CD4-positive, alpha-beta T cell treated with Interleukin-4 for 4 hours (primary cell): ENCODE data around the gene SKOR1.
A peak's percentile ranks its signal among the peaks of the same experiment; 100 is the strongest.

Experiments
- DNase-seq: peaks from one replicate; pipeline ENCODE4 v3.0.0-alpha.2; 2020

Gene SKOR1

DNA sequence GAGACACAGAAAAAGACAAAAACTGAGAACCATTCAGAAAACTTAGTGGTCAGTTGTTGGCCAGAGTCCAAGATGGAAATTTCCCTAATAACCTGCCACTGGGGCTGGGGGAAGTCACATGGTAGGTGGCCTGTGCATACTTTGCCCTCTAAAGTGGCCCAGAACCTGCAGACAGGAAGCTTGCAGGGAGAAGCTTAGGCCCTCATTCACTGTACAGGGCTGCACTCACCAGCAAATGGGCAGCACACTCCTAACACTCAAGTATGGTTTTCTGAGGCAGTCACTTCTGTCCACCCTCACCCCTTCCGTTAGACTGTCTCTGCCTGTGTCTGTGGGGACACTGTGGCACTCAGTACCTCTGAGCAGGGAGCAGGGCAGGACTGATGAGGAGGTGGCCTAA, 29.0 kb downstream of the SKOR1 start:
- DNase-seq: no peak

DNA sequence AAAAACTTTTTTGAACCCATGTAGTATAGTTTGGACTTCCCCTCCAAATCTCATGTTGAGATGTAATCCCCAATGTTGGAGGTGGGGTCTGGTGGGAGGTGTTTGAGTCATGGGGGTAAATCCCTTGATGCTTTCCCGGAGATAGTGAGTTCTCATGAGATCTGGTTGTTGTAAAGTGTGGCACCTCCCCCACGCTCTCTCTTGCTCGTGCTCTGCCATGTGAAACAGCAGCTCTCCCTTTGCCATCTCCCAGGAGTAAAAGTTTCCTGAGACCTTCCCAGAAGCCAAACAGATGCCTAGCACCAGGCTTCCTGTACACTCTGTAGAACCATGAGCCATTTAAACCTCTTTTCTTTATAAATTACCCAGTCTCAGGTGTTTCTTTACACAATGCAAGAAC, 30.5 kb downstream of the SKOR1 start:
- no peak for DNase-seq

- DNase-seq: no peak
Measured at GRCh38 chr15:67857220-67857619, 31.9 kb downstream of the SKOR1 start.

DNA sequence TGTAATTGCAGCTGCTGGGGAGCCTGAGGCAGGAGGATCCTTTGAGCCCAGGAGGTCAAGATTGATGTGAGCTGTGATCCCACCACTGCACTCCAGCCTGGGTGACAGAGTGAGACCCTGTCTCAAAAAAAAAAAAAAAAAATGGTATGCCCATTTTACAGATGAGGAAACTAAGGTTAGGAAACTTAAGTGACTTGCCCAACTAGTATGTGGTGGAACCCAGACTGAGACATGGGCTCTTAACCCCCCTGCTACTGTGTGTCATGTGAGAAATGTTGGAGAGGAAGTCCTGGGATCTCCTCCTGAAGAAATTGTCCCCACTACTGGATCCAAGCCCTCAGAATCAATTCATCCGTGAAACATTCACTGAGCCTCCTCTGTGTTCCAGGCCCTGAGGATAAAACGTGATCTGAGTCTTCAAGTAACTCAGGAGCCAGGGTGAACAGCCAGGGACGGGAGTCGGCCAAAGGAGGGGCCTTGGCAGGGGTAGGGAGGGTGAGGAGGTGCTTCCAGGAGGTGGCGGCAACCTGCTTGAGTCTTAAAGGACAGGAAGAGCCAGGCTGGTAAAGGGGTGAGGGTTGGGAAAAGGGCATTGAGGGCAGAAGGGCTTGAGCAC, 34.1 kb downstream of the SKOR1 start:
- DNase-seq: no peak

DNA sequence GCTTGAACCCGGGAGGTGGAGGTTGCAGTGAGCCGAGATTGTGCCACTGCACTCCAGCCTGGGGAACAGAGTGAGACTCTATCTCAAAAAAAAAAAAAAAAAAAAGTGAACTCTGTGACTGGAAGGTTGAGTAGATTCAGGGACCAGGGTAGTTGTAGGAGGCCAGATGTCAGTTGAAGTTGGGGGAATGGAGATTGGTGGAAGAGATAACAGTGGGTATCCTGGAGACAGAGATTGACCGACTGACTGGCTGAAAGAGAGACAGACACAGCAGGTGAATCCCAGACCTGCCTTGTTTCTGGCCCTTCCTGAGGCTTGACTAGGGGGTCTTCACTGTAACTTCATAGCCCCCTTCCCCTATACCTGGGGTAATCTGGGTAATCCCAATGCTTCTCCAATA, 36.7 kb downstream of the SKOR1 start:
- DNase-seq: no peak

- no peak for DNase-seq
Measured at GRCh38 chr15:67862750-67863441, 37.6 kb downstream of the SKOR1 start.

DNA sequence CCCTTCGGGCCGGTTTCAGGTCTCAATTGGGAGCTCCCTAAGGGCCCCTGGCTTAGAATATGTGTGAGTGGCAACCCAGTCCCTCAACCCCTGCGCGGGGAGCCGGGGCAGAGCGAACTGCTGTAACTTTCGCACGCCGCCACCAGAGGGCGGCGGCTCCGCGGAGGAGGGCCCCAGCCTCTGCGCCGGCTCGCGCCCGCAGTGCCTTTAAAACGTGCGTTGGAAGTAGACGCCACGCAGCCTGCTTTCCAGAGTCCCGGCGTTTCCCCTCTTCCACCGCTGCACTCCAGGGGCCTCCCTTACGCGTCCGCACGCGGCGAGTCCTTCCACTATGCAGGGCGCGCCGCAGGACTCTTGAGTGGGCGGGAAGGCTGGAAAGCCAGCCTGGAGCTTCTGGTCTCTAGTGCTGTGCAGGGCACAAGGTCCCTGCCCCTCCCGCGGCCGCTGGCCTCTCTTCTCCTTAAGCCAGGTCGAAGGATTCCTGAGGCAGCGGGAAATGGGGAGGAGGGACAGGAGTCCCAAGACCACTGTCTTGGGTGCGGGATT, 38.2 kb downstream of the SKOR1 start:
- peak; percentile 59 for DNase-seq

DNA sequence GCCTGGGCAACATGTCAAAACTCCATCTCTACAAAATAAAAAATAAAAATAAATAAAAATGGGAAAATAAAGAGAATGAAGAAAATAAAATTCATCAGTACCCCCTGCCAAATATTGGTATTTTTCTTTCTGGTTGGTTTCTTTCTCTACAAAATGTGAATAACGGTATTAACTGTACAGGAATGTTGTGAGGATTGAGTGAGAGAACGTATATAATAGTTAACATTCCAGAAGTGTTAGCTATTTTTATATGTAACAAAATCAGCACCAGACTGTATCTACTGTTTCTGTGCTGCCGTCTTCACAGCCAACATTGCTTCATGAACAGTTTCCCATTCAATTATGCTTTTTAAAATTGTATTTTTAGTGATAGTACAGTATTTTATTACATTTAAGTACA, 40.0 kb downstream of the SKOR1 start:
- DNase-seq: no peak

- no peak for DNase-seq
Measured at GRCh38 chr15:67865766-67866165, 40.5 kb downstream of the SKOR1 start.

DNA sequence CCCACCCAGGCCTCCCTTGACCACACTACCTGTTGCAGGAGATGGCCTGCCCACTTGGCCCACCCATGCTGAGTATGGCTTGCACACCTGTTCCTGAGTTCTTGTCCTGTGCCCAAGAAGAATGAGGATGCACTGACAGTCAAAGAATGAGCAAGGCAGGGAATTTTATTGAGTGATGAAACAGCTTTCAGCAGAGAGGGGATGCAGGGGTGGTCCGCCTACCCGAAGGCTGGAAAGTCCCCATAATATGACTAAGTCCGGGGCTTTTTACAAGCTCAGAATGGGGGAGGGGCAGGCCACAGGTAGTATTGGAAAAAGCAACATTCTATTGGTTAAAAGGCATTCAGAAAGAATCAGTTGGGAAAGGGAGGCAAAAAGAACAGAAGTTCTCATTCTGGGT, 44.4 kb downstream of the SKOR1 start:
- no peak for DNase-seq

DNA sequence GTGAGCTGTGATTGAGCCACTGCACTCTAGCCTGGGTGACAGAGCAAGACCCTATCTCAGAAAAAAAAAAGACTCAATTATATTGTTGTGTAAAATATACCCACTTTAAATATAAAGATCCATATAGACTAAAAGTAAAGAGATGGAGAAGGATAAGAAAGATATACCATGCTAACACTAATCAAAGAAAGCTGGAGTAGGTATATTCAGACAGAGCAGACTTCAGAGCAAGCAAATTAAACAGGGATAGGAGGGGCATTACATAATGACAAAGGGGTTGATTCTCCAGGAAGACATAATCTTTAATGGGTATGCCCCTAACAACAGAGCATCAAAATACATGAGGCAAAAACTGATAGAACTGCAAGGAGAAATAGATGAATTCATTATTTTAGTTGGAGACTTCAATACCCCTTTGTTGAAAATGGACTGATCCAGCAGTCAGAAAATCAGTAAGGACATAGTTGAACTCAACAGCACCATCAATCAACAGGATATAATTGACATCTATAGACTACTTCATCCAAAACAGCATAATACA, 45.6 kb downstream of the SKOR1 start:
- DNase-seq: no peak

DNA sequence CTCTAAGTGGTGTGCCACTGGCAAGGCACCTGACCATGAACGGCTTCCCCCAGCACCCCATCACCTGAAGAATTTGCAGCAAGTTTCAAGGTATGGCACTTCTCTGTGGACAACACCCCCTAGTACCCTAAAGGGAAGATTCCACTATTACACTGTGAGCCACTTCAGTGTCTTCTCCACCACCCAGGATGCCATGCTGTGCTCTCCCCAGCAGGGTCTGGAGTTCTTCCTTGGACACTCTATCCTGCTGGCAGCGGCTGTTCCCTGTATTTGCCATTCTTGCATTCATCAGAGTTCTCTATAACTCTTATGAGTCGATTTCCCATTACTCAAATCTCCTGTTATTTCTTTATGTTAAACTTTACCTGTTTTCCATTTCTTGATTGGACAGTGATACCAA, 48.5 kb downstream of the SKOR1 start:
- DNase-seq: no peak

DNA sequence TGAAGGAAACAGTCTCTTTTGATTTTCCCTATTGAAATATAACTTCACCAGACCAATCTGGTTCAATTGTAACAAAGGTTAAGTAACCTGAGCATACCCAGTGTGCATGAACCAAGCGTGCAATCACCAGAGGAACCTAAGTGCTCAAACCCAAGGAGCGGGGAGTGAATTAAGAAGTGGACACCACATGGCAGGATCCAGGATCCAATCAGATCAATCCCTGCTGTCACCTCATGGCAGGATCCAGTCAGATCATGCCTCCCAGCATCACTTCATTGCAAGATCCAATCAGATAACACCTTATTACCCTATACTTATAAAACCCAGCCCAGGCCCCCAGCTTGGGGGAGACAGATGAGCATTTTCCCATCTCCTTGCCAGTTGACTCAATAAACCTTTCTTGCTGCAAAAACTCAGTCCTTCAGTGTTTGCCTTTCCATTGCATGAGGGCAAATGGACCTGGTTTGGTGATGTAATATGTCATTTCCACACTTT, 53.5 kb downstream of the SKOR1 start:
- DNase-seq: no peak

DNA sequence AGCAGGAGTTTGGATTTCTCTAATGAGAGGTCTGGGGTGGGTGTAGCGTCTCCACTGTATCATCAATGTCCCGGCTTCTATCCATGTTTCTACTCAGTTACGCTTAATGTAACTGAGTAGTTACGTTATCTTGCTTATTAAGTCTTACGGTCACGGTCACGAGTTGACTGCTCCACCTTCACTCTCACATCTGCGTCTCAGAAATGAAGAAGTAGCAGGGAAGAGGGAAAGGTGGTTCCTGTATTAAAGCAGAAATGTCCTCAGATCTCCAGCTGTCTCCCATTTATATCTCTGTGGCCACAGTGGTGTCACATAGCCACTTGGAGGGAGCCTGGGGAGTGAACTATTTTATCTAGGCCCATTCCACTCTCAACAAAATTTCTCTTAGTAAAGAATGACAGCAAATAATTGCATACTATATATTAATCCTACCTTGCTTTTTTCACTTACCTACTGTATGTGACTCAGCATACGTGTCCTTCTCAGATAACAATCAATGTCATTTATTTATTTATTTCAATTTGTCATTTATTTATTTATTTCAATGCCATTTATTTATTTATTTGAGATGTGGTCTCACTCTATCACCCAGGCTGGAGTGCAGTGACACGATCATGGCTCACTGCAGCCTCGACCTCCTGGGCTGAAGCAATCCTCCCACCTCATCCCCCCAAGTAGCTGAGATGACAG, 54.3 kb downstream of the SKOR1 start:
- no peak for DNase-seq

DNA sequence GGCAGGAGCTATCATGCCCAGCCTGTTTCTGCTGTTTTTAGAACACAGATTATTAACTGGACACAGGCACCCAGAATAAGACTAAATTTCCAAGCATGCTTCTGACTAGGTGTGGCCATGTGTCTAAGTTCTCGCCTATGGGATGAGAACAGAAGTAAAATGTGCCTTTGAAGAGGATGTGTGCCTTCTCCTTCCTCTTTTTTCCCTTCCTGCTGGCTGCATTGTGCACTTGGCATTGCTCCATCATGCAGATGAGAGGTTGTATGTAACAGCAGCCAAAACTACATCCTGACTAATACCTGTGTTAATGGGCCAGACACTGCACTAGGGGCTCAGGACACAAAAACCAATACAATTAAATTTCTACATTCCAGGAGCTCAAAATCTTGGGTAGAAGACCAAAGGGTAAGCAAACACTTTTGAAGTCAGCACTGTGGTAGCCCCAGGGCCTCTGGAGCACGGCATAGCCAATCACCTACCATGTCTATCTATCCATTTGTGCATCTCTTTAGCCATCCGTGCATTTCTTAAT, 55.4 kb downstream of the SKOR1 start:
- DNase-seq: no peak

DNA sequence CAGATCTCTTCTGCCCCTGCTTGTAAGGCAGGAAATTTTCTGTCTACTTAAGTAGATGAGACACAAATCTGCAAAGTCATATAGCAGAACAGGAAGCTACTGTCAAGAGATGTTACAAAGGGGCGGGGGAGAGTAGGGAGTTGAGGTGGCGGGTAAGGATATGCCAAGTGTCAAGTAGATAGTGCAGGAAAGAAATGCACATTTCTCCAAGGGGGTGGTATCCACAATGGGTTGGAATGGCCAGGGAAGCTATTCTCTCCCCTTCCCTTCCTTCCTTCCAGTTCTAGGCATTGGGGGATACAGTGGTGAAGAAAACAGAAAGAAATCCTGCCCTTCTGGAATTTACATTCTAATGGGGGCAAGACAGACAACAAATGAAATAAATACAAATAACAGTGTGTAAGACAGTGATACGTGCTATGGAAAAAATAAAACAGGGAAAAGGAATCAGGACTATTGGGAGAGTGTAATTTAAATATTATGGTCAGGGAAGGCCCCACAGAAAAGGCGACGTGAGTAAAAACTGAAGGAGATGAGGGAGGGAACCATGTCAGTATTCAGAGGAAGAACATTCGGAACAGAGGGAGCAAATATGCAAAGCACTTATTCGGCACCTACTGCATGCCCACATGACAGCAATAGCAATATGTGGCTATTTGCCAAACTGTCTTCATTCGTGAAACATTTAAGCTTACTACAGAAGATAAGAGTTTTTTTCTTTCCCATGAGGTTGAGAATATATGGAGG, 57.4 kb downstream of the SKOR1 start:
- no peak for DNase-seq

GRCh38 chr15:67883234-67883773, 58.0 kb downstream of the SKOR1 start:
- DNase-seq: no peak

- DNase-seq: no peak
Measured at GRCh38 chr15:67884009-67884408, 58.7 kb downstream of the SKOR1 start.
